Measurements from ENCODE around the gene SEC24B. TPM values are rescaled to one million over a fixed set of nuclear protein-coding genes. Genes with fewer than 3 reads are reported as not detected.

The SEC24B gene
- total and polyA plus RNA-seq, 10 of the 15 experiments (the other 5 are each of a cell fraction or from before 2014, with no cell fraction given), result 6.4 to 43.2 (median 16.0) TPM

- ChIA-PET RAD21 (ENCODE audit: unreplicated experiment) (no interaction called here), CTCF (no interaction called here), SMC1A (ENCODE audit: uncharacterized antibody, unreplicated experiment) (interaction anchor here (0.9 to 2.0 kb wide), 3 partner anchors 29 to 36 kb away, joined by 3 to 4 read pairs (median 3); no protein-coding TSS in a partner anchor), POLR2A (no interaction called here)
- no peaks in the 10 kb centered on the region for H4K20me1 ChIP-seq (ENCODE audit: control insufficient read depth, insufficient read depth)
- DNase-seq (ENCODE audit: low read depth, low spot score) (no peak), ATAC-seq (no peak; the same call in 2 of the 3 replicates), FAIRE-seq (no peak)
- TSS peak; percentile 34 for BruUV-seq (replicated peaks)
- H3K9me3 ChIP-seq (replicated peaks; ENCODE audit: control insufficient read depth, insufficient read depth, low read length), result no peaks in the 10 kb centered on the region
- intact Hi-C loops (cut with micrococcal nuclease; ENCODE audit: unreplicated experiment), result no loop called here
- in situ Hi-C loops (cut with MboI), result no loop called here
- H2AFZ ChIP-seq (ENCODE audit: control insufficient read depth, low read depth, low read length), result no peak overlapping the region
- H3K4me1 ChIP-seq (ENCODE audit: control insufficient read depth, insufficient read depth, low read length), result no peaks in the 10 kb centered on the region
- no peaks in the 10 kb centered on the region for H3K27me3 ChIP-seq (replicated peaks in 1 of 2; ENCODE audit: control insufficient read depth in 2 of 2, insufficient read depth in 2 of 2, low read length in 1 of 2)
- peaks cover 0 to 8% of the 10 kb centered on the region in 2 experiments; a peak in 1 of 4 replicates for H3K36me3 ChIP-seq (ENCODE audit: control insufficient read depth in 2 of 2, insufficient read depth in 2 of 2, low read length in 1 of 2)
- no peak overlapping the region for H3K4me2 ChIP-seq (ENCODE audit: control insufficient read depth, insufficient read depth)
- H3K27ac ChIP-seq (ENCODE audit: control insufficient read depth, insufficient read depth), result no peak overlapping the region
- WGBS (ENCODE audit: insufficient coverage, insufficient replicate concordance, low lambda C conversion rate, missing lambda C conversion rate), result 0% methylated on average over 1 of the region's 1 CpG
- TF ChIP-seq FOXK2 (IDR thresholded peaks at IDR 0.05) (no peak), CHD4 (IDR thresholded peaks at IDR 0.05) (no peak)
- no peak overlapping the region for H3K9ac ChIP-seq (ENCODE audit: control insufficient read depth, insufficient read depth, low read length)
- H3K79me2 ChIP-seq (ENCODE audit: control insufficient read depth, insufficient read depth, low read length), result peaks cover 19% of the 10 kb centered on the region
- no peak overlapping the region for H3K4me3 ChIP-seq
Observed at GRCh38 chr4:109473824-109474223, 40.2 kb downstream of the SEC24B start.

- Histone ChIP-seq H3K36me3 (ENCODE audit: control insufficient read depth in 2 of 2, insufficient read depth in 2 of 2, low read length in 1 of 2) (peaks cover 0 to 17% of the 10 kb centered on the region in 2 experiments; a peak in 3 of 4 replicates), H3K27me3 (replicated peaks in 1 of 2; ENCODE audit: control insufficient read depth in 2 of 2, insufficient read depth in 2 of 2, low read length in 1 of 2) (no peaks in the 10 kb centered on the region), H3K4me2 (ENCODE audit: control insufficient read depth, insufficient read depth) (no peak overlapping the region), H3K27ac (ENCODE audit: control insufficient read depth, insufficient read depth) (no peak overlapping the region), H4K20me1 (ENCODE audit: control insufficient read depth, insufficient read depth) (no peaks in the 10 kb centered on the region), H3K79me2 (ENCODE audit: control insufficient read depth, insufficient read depth, low read length) (no peaks in the 10 kb centered on the region; the same call in 1 of the 2 replicates), H3K9me3 (replicated peaks; ENCODE audit: control insufficient read depth, insufficient read depth, low read length) (no peaks in the 10 kb centered on the region), H2AFZ (ENCODE audit: control insufficient read depth, low read depth, low read length) (no peak overlapping the region), H3K9ac (ENCODE audit: control insufficient read depth, insufficient read depth, low read length) (no peak overlapping the region), H3K4me3 (no peak overlapping the region), H3K4me1 (ENCODE audit: control insufficient read depth, insufficient read depth, low read length) (no peaks in the 10 kb centered on the region)
- WGBS (ENCODE audit: insufficient coverage, insufficient replicate concordance, low lambda C conversion rate, missing lambda C conversion rate), result 88% methylated on average over 1 of the region's 1 CpG
- ChIA-PET RAD21 (ENCODE audit: unreplicated experiment) (interaction anchor here (1.6 kb wide), 1 partner anchor 53 kb away, joined by 7 read pairs; the partner anchor contains the start of gene SEC24B), SMC1A (ENCODE audit: uncharacterized antibody, unreplicated experiment) (interaction anchor here (0.9 to 1.2 kb wide), 7 partner anchors 8 to 404 kb away, joined by 3 to 4 read pairs (median 3); partner anchors contain the start of gene SEC24B), POLR2A (no interaction called here), CTCF (interaction anchor here (0.5 to 1.0 kb wide), 3 partner anchors 58 to 1028 kb away, joined by 3 read pairs; no protein-coding TSS in a partner anchor)
- TSS peak; percentile 20 for BruUV-seq (replicated peaks)
- ATAC-seq, result no peak
- DNase-seq (ENCODE audit: low read depth, low spot score), result no peak
- in situ Hi-C loops (cut with MboI), result no loop called here
- intact Hi-C loops (cut with micrococcal nuclease; ENCODE audit: unreplicated experiment), result no loop called here
- no peak for FAIRE-seq
- no peak for TF ChIP-seq BCL3 (IDR thresholded peaks at IDR 0.05; ENCODE audit: borderline replicate concordance, insufficient read depth, low read depth, low read length, poor library complexity, severe bottlenecking)
- no peak for TF ChIP-seq USF2 (IDR thresholded peaks at IDR 0.05; ENCODE audit: borderline replicate concordance, low read depth, low read length)
- TF ChIP-seq RB1 (IDR thresholded peaks at IDR 0.05; ENCODE audit: borderline replicate concordance), result no peak
- no peak for TF ChIP-seq CBX3 (IDR thresholded peaks at IDR 0.05; ENCODE audit: borderline replicate concordance, low read depth)
- no peak for TF ChIP-seq STAT3 (IDR thresholded peaks at IDR 0.05; ENCODE audit: low read depth, low read length)
- no peak for TF ChIP-seq RELB (IDR thresholded peaks at IDR 0.05; ENCODE audit: low read depth)
Observed at GRCh38 chr4:109486007-109486406, 52.4 kb downstream of the SEC24B start.
